GM12874 (cell line): ENCODE results near the gene ZNF888.

Experiments
- CTCF ChIP-seq: IDR thresholded peaks from 2 replicates; pipeline ENCODE4 v1.5.1; 2011; ENCODE audit warnings: low read depth, mild to moderate bottlenecking, control low read depth, low read length, moderate library complexity; ENCODE audit not compliant: insufficient read depth

The ZNF888 gene

GRCh38 chr19:52922841-52923777 is at the start of gene ZNF888:
Gene ZNF888, minus strand, starts transcription at chr19:52923428. Its CDS starts 5,555 bp downstream, at chr19:52917873.
- TF ChIP-seq CTCF = no peak

- TF ChIP-seq CTCF = no peak
These were observed 44.5 kb upstream of the ZNF888 start for GRCh38 chr19:52967772-52968171.

GRCh38 chr19:52963247-52963618 is 40.0 kb upstream of the ZNF888 start:
- no peak for TF ChIP-seq CTCF

GRCh38 chr19:52962394-52963246 is 39.4 kb upstream of the ZNF888 start, which contains the start of gene ZNF816:
Gene ZNF816, minus strand, starts transcription at chr19:52962881. Its CDS starts 6,792 bp downstream, at chr19:52956089.
- no peak for TF ChIP-seq CTCF

- TF ChIP-seq CTCF = no peak
These were observed 38.8 kb upstream of the ZNF888 start for GRCh38 chr19:52961981-52962380.

GRCh38 chr19:52959613-52960295 is 36.5 kb upstream of the ZNF888 start:
- no peak for TF ChIP-seq CTCF

GRCh38 chr19:52957591-52957990 is 34.4 kb upstream of the ZNF888 start:
- TF ChIP-seq CTCF = no peak
